GM12873 (cell line): ENCODE measurements around the gene RAPGEF4.

Experiments
- TF ChIP-seq, protein P1 (sequence below): IDR thresholded peaks from 2 replicates; pipeline ENCODE4 v1.5.1; 2012; ENCODE audit warnings: low read depth, mild to moderate bottlenecking, moderate library complexity, low read length, control low read depth; ENCODE audit not compliant: insufficient read depth; ENCODE audit errors: missing control alignments

The RAPGEF4 gene

GRCh38 chr2:172953411-172953810, 217.8 kb downstream of the RAPGEF4 start:
- TF ChIP-seq, protein P1, sequence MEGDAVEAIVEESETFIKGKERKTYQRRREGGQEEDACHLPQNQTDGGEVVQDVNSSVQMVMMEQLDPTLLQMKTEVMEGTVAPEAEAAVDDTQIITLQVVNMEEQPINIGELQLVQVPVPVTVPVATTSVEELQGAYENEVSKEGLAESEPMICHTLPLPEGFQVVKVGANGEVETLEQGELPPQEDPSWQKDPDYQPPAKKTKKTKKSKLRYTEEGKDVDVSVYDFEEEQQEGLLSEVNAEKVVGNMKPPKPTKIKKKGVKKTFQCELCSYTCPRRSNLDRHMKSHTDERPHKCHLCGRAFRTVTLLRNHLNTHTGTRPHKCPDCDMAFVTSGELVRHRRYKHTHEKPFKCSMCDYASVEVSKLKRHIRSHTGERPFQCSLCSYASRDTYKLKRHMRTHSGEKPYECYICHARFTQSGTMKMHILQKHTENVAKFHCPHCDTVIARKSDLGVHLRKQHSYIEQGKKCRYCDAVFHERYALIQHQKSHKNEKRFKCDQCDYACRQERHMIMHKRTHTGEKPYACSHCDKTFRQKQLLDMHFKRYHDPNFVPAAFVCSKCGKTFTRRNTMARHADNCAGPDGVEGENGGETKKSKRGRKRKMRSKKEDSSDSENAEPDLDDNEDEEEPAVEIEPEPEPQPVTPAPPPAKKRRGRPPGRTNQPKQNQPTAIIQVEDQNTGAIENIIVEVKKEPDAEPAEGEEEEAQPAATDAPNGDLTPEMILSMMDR = no peak

- TF ChIP-seq, protein P1 = no peak
Observed at GRCh38 chr2:172953970-172954852, 218.6 kb downstream of the RAPGEF4 start.

DNA sequence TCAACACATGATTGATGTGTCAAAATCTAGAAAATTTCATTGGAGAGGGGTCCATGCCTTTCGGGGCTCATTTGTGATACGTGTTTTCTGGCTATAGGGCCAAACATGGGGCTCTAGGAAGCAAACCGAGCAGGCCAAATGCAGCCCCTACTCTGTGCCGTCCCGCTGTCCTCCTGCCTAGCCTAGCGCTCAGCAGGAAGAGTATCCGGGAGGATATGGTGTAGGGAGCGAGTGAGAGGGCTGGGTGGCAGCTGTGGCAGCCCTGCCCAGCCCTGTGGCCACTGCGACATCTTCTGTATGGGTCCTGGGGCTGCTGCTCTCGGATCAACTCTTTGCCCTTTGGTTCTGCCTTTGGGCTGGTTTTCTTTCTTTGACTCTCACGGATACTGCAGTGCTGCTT, 219.9 kb downstream of the RAPGEF4 start:
- TF ChIP-seq, protein P1 = no peak

GRCh38 chr2:172957734-172958133, 222.1 kb downstream of the RAPGEF4 start:
- TF ChIP-seq, protein P1 = no peak

GRCh38 chr2:172962082-172962481, 226.4 kb downstream of the RAPGEF4 start:
- TF ChIP-seq, protein P1 = no peak

DNA sequence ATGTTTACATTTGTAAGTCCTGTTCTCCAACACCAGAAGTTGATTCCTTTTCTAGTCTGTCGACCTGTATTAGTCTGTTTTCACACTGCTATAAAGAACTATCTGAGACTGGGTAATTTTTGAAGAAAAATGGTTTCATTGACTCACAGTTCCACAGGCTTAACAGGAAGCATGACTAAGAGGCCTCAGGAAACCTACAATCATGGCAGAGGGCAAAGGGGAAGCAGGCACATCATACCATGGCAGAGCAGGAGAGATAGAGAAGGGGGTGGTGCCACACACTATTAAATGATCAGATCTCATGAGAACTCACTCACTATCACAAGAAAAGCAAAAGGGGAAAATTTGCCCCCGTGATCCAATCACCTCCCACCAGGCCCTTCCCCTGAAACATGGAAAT, 227.2 kb downstream of the RAPGEF4 start:
- TF ChIP-seq, protein P1 = no peak

DNA sequence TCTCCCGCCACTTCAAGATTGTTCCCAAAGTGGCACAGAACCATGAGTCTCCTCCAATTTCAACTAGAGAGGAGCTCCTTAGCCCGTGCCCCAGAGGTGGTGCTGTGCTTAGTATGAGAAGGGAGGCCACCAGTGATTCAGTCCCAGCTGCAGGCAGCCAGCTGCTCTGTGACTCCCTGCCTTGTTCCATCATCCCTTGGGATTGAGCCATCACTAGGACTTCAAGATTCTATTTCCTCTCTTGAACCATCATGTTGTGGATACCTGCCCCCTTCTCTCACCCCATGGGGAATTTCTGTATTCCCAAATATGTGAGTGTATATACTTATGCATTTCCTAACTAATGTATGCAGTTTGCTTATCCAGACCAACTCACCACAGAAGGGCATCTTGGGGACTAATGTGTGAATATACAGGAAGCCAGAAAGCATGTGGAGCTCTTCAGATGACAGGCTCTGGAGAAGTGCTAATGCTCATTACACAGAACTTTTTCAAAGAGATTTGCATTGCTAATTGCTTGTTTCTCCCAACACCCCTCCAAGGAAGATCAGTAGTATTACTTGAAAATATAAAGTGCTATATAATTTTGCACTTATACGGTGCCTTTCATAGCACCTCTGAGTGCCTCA, 229.0 kb downstream of the RAPGEF4 start:
- TF ChIP-seq, protein P1 = no peak
